ENCODE data around the gene TERB1.

TERB1 gene

GRCh38 chr16:66705790-66706505 lies 95.4 kb downstream of the TERB1 start:
- no peak for DNase-seq (ENCODE audit: low read depth in 2 of 2)
